Measurements from ENCODE around the gene MIEN1.
"Not testable (repeated sequence)": the region's sequence is repeated elsewhere in the genome, so short reads cannot be mapped to it uniquely, and the experiment has no call there.

MIEN1 gene

GRCh38 chr17:39730095-39730921 is at the start of gene MIEN1:
MIEN1 (minus strand) TSS chr17:39730532; CDS start chr17:39730495, 37 bp downstream.
- peak; percentile 70 for DNase-seq (ENCODE audit: low read depth)

- no peak for DNase-seq (ENCODE audit: low read depth)
Measured at GRCh38 chr17:39777534-39778365, 47.4 kb upstream of the MIEN1 start.

- no peak for DNase-seq (ENCODE audit: low read depth)
Measured at GRCh38 chr17:39776252-39776651, 45.9 kb upstream of the MIEN1 start.

- no peak for DNase-seq (ENCODE audit: low read depth)
Measured at GRCh38 chr17:39775031-39775430, 44.7 kb upstream of the MIEN1 start.

GRCh38 chr17:39774047-39774446 is 43.7 kb upstream of the MIEN1 start:
- no peak for DNase-seq (ENCODE audit: low read depth)

GRCh38 chr17:39772987-39773934 is 42.9 kb upstream of the MIEN1 start:
- no peak for DNase-seq (ENCODE audit: low read depth)

GRCh38 chr17:39772415-39772814 is 42.1 kb upstream of the MIEN1 start:
- no peak for DNase-seq (ENCODE audit: low read depth)

- no peak for DNase-seq (ENCODE audit: low read depth)
Measured at GRCh38 chr17:39769974-39770587, 39.7 kb upstream of the MIEN1 start.

GRCh38 chr17:39767147-39767546 is 36.8 kb upstream of the MIEN1 start:
- DNase-seq (ENCODE audit: low read depth), result no peak

GRCh38 chr17:39765766-39766165 is 35.4 kb upstream of the MIEN1 start:
- no peak for DNase-seq (ENCODE audit: low read depth)

GRCh38 chr17:39765175-39765574 is 34.8 kb upstream of the MIEN1 start:
- DNase-seq (ENCODE audit: low read depth), result no peak

GRCh38 chr17:39764171-39764570 is 33.8 kb upstream of the MIEN1 start:
- DNase-seq (ENCODE audit: low read depth), result not testable (repeated sequence)

- no peak for DNase-seq (ENCODE audit: low read depth)
Measured at GRCh38 chr17:39763051-39763820, 32.9 kb upstream of the MIEN1 start.

- no peak for DNase-seq (ENCODE audit: low read depth)
Measured at GRCh38 chr17:39761861-39762496, 31.6 kb upstream of the MIEN1 start.

- DNase-seq (ENCODE audit: low read depth), result no peak
Measured at GRCh38 chr17:39759204-39759603, 28.9 kb upstream of the MIEN1 start.

GRCh38 chr17:39757931-39758873 is 27.9 kb upstream of the MIEN1 start:
- no peak for DNase-seq (ENCODE audit: low read depth)

GRCh38 chr17:39757176-39757662 is 26.9 kb upstream of the MIEN1 start:
- no peak for DNase-seq (ENCODE audit: low read depth)

GRCh38 chr17:39756380-39757079 is 26.2 kb upstream of the MIEN1 start:
- no peak for DNase-seq (ENCODE audit: low read depth)

All from fibroblast of gingiva (primary cell).